Lower leg skin (tissue), 4 donors: ENCODE measurements around the gene EIF5. TPM values are rescaled to one million over a fixed set of nuclear protein-coding genes. Genes with fewer than 3 reads are reported as not detected.

Source experiments
- DNase-seq, 2 donors: peaks; one replicate each; pipeline ENCODE4 v3.0.0-alpha.2; 2019; ENCODE audit warnings: low spot score in 2 of 2
- H3K4me3 ChIP-seq: fragments of 200-600 bp; sonication (generic); 2 replicates; pipeline ENCODE4 v1.5.1; 2017; ENCODE audit warnings: mild to moderate bottlenecking, low read depth; ENCODE audit not compliant: poor library complexity, severe bottlenecking
- POLR2A ChIP-seq, 2 donors: fragments of 450-650 bp; IDR thresholded peaks; one replicate each; pipeline ENCODE4 v1.6.1; 2016 to 2017; ENCODE audit warnings: antibody characterized with exemption in 2 of 2, mild to moderate bottlenecking in 1 of 2, moderate library complexity in 1 of 2
- WGBS, 2 donors: methylation state at CpG; one replicate each; pipeline ENCODE4 v1.1.5; 2018; 5-methylcytosine and 5-hydroxymethylcytosine counted together
- intact Hi-C: fragments of 100-400 bp; cut with DNase I; formaldehyde crosslinking; loops from one replicate; pipeline ENCODE4 v1.15.0; 2023; ENCODE audit warnings: low total_unique reads
- total RNA-seq, 4 donors: library from RNA; depleted of rRNA; stranded (reverse); fragments of >200 nt; gene quantifications; one replicate each; pipeline ENCODE4 v1.1.0, GENCODE V29; 2016
- TF ChIP-seq, protein P1 (sequence below), 3 donors: fragments of 450-650 bp; IDR thresholded peaks; one replicate each; pipeline ENCODE4 v1.5.1; 2016; ENCODE audit warnings: antibody characterized with exemption in 3 of 3, mild to moderate bottlenecking in 3 of 3, moderate library complexity in 2 of 3

The EIF5 gene
- total RNA-seq, 4 donors from 2014 or later: 125 to 168 (median 131) TPM

DNA sequence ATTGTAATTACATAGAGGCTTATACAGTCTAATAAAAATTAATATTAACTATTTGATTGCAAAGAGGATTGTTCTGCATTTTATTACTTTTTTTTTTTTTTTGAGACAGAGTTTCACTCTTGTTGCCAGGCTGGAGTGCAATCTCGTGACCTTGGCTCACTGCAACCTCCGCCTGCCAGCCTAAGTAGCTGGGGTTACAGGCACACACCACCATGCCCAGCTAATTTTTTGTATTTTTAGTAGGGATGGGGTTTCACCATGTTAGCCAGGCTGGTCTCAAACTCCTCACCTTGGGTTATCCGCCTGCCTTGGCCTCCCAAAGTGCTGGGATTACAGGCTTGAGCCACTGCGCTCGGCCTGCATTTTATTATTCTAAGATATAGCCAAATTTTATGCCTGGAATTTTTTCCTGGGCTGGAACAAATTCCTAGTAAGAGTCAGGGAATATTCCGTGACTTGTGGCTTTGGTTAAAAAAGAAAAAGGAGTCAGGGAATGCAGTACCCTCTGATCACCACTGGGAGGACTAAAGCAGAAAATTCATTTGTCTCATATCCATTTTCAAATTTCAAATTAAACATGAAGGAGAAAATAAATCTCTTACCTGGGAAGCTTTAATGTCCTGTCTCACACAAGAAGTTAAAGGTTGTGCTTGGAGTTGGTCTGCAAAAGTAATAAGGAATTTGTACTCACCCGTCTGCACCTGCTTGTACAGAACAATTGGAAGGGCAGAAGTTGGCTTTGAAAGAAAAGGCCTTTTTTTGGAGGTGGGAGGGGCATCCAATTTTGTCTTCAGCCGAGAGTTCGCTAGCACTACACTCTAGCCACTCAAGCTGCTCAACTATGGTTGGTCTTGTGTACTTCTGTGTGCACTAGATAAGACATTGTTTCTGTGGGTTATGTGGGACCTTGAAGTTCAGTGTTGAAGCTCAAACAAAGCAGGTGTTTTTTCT lies 59.9 kb downstream of the EIF5 start:
- no peak for DNase-seq

More for the DNA sequence above, 59.9 kb downstream of the EIF5 start:
- TF ChIP-seq, protein P1, sequence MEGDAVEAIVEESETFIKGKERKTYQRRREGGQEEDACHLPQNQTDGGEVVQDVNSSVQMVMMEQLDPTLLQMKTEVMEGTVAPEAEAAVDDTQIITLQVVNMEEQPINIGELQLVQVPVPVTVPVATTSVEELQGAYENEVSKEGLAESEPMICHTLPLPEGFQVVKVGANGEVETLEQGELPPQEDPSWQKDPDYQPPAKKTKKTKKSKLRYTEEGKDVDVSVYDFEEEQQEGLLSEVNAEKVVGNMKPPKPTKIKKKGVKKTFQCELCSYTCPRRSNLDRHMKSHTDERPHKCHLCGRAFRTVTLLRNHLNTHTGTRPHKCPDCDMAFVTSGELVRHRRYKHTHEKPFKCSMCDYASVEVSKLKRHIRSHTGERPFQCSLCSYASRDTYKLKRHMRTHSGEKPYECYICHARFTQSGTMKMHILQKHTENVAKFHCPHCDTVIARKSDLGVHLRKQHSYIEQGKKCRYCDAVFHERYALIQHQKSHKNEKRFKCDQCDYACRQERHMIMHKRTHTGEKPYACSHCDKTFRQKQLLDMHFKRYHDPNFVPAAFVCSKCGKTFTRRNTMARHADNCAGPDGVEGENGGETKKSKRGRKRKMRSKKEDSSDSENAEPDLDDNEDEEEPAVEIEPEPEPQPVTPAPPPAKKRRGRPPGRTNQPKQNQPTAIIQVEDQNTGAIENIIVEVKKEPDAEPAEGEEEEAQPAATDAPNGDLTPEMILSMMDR (IDR thresholded peaks at IDR 0.05): peak in 1 of 3 donors; percentile 70
- TF ChIP-seq POLR2A (IDR thresholded peaks at IDR 0.05): no peak
- intact Hi-C loops: no loop called here
- H3K4me3 ChIP-seq: no peak overlapping the region
- WGBS, 2 donors: 30 to 37% methylated on average over 9 of the region's 9 CpGs

Other genes starting within 250 kb of the EIF5 start
- gene EXOC3L4, start 239.5 kb upstream of the EIF5 start, total RNA-seq: under 1 TPM in 2 of 4 donors, not detected in 2; 0.64 to 0.75 TPM
- gene TNFAIP2, start 210.8 kb upstream of the EIF5 start, total RNA-seq: 10 to 100 TPM in 3 of 4 donors, 1 to 10 TPM in 1; 8.2 to 33.6 (median 20.3) TPM
- gene MARK3, start 51.2 kb downstream of the EIF5 start, total RNA-seq: 10 to 100 TPM; 47.3 to 68.2 (median 58.8) TPM
- gene CKB, start 188.6 kb downstream of the EIF5 start, total RNA-seq: 100 to 1,000 TPM; 168 to 236 (median 214) TPM
- gene TRMT61A, start 195.0 kb downstream of the EIF5 start, total RNA-seq: 10 to 100 TPM in 3 of 4 donors, 1 to 10 TPM in 1; 9.2 to 22.5 (median 16.0) TPM
- gene BAG5, start 228.4 kb downstream of the EIF5 start, total RNA-seq: 10 to 100 TPM; 40.3 to 44.3 (median 43.1) TPM
- gene COA8, start 228.7 kb downstream of the EIF5 start, total RNA-seq: 10 to 100 TPM; 21.0 to 32.9 (median 30.0) TPM